ENCODE results near the gene CHIA.
A peak's percentile ranks its signal among the peaks of the same experiment; 100 is the strongest.

CHIA gene

DNA sequence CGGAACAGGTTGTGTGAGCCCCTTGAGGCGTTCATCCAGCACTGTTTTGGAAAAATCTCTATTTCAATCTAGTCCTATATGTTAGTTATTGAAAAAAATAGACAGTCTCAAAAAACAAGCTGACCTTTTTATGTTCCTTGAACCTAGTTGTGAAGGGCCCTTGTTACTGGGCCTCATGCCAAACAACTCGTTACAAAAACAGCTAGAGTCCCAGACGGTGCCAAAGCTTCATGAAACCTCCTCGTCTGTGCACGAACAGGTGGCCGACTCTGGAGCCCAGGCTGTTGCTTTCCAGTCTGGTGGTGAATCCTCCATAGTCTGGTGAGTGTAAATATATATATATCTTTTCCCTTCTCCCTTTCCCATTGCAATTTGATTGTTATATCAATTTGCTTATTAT is at the start of gene CHIA:
TSS of gene CHIA (plus strand) at position 222 of the 400 bp plus-strand sequence. CDS start 19,617 bp downstream, outside the sequence.
- no peak for DNase-seq

DNA sequence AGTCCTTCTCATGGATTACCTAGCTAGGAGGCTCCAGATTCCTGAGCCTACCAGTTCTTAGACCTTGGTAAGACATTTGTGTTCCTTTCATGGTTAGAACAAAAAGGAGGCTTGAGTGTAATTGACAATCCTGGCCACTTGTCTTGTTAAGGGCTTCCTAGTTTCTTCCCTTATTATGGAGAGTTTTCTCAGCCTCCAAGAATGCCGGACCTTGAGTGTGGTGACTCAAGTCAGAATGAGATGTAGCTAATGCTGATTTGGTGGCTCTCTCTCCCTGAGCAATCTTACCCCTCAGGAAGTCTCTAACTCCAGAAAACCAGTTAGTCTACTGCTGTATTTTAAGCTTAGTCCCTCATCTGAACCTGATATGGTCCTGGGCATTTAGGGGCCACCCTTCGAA is 48.9 kb upstream of the CHIA start:
- no peak for DNase-seq

DNA sequence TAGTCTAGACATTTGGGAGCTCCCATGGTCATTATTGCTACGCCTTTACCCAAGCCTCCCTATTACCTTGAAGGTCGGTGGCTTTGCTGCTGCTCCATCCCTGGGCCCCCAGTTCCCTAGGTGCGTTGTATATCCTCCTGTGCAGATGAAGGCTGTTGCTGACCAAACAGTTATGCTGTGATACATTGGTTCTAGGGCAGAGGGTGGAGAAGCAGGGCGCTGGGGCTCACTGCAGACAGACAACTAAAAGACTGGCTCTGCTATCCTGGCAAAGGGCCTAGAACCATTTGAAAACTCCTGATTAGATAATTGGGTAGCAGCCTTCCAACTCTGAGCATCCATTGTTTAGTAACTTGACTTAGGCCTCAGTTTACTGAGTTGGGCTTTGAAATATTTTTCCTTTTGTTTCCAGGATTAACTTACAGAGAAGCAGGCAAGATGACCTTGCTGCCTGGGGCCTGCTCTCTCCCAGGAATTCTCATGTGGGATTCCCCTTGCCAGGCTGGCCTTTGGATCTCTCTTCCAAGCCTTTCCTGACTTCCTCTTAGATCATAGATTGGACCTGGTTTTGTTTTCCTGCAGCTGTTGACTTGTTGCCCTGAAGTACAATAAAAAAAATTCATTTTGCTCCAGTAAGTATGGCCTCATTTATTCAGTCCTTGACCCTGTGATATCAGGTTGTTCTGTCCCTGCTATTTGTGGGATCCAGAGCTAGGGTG is 47.7 kb upstream of the CHIA start:
- no peak for DNase-seq

DNA sequence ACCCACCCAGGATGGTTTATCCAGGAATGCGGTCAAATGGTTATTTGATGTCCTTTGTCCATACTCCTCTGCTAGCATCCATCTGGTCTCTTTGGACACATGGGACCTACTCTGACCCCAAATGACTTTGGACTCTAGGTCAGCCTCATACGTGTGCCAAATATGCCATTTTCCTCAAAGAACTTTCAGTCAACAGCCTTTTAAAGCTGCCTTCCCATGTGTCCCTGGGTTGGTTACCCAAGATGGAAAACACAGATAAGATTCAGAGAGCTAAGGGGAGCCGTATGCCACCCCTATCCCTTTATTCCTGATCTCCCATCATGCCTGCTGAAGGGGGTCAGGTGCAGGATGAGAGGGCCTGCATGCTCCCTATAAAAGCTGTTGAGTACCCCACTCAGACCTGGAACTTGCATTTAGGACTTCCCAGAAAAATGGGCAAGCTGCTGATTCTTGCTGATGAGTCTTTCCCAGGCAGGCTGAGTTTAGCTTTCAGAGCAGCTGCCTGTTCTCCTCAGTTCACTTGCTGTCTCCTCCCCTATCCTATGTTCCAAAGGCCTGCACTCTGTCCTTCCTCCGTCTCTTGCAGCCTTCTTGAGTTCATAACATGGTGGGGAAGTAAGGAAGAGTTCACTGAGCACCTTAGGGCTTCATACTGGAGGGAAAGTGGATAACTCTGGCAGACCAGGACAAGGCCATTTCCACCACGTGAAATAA is 43.4 kb upstream of the CHIA start:
- no peak for DNase-seq

DNA sequence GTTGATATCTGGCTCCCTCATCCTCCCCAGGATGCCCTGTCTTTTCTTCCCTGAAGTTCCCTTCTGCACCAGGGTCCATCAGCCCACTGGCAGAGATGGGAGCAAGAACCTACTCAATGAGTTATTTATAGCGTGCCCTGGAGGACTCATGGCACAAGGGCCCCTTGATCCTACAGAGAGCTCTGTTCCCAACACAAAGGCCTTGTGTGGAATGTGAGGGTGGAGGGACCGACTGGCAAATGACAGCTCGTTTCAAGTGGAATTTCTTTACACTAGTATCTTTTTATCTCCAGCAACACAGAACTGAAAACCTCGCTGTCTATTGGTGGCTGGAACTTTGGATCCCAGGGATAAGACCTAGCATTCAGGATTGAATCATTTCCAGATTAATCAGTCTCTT is 40.7 kb upstream of the CHIA start:
- no peak for DNase-seq

DNA sequence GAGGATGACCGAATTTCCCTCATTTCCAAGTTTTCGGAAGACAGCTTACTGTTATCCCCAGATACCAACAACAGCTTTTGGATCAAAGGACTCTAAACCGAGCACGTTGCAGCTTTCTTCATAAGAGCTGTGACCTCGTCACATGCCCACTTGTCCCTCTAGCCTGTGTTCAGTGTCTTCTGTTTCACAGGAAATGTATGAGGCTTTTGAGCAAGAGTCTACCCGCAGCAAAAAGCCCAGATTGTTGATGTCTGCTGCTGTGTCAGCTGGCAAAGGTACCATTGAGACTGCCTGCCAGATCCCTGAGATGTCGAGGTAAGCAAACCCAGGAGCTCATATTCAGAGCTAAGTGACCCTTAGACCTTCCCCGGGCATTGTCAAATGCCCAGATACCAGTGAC is 39.1 kb upstream of the CHIA start:
- no peak for DNase-seq

DNA sequence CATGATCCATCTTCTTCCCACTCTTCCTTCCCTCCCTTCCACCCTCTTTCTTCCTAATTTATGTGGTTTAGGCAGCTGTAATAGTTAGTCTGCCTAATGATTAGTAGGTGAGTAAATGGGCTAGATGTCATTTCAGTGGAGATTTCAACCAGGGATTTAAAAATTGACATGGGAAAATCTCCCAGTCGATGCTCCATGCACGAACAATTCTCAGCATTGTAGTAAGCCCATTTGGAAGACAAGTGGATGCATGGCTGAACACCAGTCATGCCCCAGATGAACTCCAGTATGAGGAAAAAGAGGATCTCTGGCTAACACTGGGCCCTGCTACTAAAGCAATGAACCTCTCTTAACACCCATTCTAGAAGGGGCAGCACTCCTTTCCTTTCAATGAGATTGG is 37.9 kb upstream of the CHIA start:
- DNase-seq: no peak

DNA sequence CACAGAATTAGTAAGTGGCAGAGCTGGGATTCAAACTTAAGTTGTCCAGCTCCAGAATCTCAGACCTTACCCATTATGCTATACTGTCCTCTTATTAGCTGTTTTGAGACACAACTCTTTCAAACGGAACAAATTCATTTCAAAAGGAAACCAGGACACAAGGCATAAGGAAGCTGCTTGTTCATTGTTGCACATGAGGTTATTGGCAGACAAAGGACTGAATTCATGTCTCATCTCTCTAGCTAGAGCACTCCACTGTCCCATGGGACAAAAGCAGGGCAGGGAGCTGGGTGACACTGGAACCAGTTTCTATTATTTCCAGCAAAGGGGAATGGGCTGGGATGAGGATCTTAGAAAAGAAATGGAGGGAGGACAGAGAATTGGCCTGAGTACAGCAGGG is 36.8 kb upstream of the CHIA start:
- DNase-seq: no peak

DNA sequence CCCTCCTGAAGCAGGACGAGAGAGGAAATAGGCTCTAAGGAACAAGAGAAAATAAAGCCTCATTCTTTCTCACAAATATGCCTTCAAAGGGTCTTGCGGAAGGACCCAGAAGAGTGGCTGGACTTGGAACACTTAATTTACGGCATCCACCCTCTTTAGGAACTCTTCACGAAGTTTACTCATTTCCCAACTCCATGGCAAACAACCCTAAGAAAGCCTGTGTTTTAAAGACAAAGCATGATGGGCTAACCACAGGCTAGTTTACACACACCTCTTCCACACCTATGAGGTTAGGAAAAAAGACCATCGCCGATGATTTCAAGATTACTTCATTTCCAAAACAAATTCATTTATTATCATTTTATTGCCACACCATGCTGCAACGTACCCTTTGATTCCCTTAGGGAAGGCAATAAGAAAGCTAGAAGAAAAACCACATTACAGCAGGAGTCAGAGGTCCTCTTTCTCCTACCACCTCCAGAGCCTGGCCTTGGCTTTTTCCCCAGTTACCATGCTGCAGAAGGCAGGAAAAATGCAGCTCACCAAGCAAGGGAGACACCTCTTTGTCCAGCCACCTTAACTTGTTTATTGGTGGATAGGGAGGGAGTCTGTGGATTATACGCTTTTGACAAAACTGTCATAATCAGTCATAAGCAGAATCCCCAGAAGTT is 33.5 kb upstream of the CHIA start:
- no peak for DNase-seq

DNA sequence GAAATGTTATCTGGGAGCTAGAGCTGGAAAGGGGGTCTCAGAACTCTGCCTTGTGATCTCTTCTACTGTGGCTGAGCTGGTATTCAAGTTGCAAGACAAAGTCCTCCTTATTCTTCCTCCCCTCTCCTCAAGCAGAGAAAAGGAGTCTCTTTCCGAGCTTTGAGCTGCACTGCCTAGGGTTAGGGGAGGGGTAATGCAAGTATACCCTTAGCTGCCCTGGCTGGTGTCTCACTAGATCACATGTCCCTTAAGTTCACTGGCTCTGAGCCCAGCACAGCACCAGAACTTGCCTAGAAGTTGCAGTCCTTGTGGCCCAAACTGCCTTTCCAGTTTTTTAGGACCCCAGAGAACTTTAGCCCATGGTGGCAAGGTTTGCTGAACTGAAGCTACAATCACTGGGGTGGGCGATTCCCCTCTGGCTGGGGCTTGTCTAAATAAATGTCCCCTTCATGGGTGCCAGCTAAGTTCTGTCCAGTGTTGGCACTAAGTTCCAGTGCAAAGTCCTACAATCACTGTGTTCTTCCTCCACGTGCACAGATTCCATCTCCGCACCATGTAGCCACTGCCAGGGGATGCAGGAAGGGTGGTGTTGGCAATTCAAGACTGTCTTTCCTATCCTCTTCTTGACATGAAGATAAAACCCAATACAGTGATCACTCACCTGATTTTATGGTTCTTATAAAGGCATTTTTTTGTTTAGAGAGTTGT is 22.7 kb upstream of the CHIA start:
- DNase-seq: no peak

DNA sequence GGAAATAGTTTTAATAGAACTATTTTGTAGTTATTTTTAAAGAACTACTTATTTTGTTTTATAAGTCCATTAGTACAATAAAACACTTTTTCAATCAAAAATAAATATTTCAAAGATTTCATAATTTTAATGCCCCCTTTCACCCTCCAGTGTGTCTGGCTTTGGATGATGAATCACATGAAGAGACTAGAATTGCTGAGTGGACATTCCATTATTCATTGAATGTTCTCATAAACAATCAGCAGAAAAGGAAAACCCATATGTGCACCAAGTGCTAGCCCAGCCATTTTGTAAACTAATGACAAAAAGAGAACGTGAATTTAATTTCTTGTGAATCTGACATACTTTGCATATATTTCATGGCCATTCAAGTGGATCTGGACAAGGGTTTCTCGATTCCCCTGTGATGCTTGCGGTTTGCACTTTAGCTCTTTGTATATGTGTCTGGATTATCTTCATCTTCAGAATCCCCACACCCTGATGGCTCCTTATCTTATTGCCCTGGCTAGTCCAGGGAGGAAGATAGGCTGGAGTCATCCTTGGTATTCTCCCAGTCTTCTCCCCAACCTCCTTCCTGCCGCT is 20.7 kb upstream of the CHIA start:
- DNase-seq: no peak

DNA sequence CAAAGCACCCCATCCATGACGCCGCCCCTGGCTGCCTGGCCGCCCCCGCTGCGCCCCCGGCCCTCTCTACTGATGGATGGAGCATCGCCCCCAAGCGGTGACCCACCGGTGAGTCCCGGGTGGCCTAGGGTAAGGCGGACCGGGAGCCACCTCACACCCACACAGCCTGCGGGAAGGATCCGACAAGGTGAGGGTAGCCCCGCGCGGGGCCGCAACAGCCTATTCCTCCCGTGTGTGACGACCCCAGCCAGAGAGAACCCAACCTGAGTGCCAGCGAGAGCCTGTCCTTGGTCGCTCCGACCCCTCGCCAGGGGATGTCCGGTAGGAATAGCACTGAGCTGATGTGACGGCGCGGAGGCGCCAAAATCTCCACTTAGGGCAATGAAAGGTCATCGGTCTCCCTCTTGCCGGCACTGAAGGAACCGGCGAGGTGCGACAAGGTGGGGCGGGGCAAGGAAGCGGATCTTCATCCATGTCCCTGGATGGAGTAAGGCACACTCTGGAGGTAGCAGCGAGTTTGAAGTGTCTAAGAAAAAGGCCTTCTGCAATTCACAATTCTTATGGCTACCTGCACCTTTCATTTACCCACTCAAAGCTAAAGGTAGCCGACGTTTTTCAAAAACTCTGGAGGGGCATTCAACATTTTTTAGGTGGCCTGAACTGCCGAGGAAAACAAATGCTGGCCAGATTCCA is 19.7 kb upstream of the CHIA start:
- DNase-seq: peak; percentile 14

DNA sequence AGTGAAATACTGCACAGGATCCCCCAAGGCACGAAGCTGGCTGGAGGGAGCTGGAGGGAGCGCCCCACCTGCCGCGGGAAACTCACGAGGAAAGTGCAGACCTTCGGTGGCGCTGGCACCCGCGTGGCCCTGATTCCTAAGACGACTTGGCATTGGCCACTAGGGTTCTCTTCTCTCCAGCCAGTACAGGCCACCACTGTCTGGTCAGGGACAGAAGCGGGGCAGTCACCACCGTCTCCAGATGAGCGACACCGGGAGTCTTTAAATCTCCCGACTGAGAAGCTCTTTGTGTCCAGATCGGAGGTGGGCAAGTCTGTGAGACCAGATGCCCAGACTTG is 19.2 kb upstream of the CHIA start:
- DNase-seq: peak; percentile 19

DNA sequence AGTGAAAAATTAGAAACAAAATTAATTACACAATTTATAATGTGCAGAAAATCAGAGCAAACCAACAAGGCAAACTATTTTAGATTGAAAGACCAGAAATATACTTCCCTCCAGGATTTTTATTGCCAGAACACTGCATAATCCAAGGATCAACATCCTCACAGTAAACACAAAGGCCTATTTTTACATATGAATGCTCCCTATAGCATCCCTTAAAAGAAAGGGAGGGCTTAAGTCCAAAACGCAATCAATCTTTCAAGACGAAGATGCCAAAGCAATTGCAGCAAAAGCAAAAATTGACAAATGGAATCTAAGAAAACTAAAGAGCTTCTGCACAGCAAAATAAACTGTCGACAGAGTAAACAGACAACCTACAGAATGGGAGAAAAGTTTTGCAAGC is 18.6 kb upstream of the CHIA start:
- DNase-seq: no peak

DNA sequence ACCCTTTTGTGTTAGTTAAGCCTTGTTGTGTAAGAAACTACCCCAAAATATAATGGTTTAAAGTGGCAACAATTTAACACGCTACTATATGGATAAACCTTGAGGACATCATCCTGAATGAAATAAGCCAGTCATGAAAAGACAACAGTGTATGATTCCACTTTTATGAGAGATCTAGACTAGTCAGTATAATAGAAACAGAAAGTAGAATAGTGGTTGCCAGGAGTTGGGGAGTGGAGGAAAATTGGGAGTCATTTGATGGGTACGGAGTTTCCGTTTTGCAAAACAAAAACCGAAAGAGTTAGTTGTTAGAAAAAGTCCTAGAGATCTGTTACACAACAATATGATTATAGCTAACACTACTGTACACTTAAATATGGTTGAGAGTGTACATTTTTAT is 16.0 kb upstream of the CHIA start:
- DNase-seq: no peak

DNA sequence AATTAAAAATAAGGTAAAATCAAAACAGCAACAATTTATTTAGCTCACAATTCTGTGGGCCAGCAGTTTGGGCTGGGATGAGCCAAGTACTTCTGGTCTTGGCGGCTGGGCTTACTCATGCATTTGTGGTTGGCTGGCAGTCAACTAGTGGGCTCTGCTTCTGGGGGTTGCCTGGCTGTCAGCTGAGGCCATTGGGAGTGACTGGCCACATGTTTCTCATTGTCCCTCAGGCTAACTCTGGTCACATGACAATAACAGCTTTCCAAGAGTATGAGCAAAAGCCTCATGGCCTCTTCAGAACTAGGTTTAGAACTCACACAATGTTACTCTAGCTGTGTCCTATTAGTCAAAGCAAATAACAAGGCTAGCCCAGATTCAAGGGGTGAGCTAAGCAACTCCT is 15.6 kb upstream of the CHIA start:
- no peak for DNase-seq

DNA sequence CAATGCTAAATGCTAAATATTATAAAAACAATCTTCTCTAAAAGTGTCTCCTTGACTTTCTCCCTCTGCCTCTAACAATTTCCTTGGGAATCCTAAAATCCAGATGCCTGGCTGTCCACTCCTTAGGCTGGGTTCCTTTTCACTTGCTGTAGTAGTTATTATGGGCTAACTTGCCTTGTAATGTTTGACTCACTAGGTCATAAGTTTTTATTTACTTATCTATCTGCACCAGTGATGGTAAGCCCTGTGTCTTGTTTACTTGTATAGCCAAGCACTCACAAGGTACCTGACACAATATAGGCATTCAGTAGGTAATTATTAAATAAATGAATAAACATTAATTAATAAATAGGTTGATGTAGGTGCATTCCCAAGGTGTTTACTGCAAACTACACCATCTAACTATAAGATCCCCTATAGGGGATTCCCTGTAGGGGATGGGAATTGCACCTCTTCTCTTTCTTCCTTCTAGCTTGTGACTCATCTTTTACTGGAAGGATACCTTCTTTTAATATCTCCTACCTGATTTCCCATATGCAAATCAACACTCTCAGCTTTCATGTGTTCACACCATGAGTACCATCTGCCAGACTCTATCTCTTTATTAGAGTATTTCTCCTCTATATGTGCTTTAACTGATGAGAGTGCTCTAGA is 14.7 kb upstream of the CHIA start:
- DNase-seq: no peak

DNA sequence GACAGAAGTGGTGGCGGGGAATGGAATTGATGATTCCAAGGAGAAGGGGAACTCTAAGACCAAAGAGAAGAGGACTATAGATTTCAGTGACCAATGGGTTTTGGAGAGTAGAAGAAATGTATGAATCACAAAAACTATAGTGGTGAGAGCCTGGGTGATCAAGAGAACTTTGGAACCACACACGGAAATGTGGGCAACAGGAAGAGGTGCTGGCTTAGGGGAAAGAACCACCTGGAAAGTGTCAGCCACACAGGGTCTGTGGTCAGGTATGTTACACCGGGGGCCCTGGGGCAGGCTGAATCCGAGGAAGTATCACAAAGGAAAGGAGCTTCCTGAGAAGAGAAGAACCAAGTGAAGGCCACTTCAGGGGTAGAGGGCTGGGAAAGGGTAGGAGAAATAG is 11.5 kb upstream of the CHIA start:
- DNase-seq: no peak

DNA sequence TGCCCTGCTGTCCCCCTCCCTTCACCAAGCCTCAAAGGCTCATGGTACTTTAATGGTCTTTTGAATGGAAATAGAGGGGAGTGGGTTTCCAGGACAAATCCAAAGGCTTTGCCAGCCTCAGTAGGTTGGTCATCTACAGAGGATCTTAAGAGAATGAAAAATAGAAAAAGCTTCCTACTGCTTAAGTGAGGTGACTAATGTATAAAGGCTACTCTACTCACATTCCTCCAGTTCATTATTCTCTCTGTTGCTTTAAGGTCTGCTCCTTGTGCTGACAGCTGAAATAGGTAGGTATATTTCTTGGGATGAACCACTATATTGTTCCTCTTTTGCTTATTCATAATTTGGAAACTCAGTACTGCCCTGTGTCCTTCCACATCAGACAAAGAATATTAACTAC is 10.4 kb upstream of the CHIA start:
- DNase-seq: no peak

DNA sequence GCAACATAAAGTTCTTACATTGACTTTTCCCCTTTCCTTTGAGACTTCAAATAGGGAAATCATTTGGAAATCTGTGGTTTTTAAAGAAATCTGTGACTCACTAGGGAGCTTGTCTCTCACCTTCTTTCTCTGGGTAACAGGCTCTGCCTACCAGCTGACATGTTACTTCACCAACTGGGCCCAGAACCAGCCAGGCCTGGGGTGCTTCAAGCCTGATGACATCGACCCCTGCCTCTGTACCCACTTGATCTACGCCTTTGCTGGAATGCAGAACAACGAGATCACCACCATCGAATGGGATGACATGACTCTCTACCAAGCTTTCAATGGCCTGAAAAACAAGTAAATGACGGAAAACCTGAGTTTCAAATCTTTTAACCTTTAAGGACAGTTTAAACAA is 9.2 kb upstream of the CHIA start:
- no peak for DNase-seq

DNA sequence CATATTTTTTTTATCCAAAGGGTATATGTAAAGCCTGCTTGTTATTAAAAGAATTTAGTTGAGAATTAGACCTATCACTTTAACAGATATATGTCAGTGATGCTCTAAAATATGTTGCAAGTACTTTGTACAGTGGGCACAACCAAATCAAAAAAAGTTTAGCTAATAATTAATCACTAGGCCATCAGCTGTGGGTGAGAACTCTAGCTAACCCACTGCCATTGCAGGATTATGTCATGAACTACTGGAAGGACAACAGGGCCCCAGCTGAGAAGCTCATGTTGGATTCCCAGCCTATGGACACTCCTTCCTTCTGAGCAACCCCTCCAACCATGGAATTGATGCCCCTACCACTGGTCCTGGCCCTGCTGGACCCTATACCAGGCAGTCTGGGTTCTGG is 6.8 kb upstream of the CHIA start:
- DNase-seq: no peak

DNA sequence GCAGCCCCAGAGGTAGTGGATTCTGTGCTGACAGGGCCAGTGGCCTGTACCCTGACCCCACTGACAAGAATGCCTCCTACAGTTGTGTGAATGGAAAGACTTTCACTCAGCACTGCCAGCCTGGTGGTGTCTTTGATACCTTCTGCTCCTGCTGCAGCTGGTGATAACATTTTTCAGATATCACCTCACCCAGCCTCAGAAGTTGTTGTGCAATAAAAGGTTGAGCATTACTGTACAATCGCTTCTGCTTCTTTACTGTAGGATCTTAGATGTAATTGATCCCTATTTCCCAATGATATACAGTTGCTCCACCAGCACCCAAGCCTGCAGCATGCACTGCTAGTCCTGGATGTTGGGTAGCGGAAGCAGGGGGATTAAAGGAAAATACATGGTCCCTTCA is 4.8 kb upstream of the CHIA start:
- DNase-seq: no peak

Data from retina (tissue), 1 donor.